Uterus (tissue), 2 donors: Measurements from ENCODE around the gene DNASE1L2.
A peak's percentile ranks its signal among the peaks of the same experiment; 100 is the strongest.

Source experiments
- POLR2A ChIP-seq, 2 donors: fragments of 450-650 bp; IDR thresholded peaks; one replicate each; pipeline ENCODE4 v1.6.1; 2016; ENCODE audit warnings: antibody characterized with exemption in 2 of 2, mild to moderate bottlenecking in 1 of 2, moderate library complexity in 1 of 2
- TF ChIP-seq, protein P1 (sequence below), 4 experiments: fragments of 200-600 bp in 2 of 4; fragments of 450-650 bp in 2 of 4; sonication (generic) in 2 of 4; IDR thresholded peaks; one replicate each; pipeline ENCODE4 v1.5.1; 2016 to 2019; ENCODE audit warnings: antibody characterized with exemption in 4 of 4, mild to moderate bottlenecking in 2 of 4, moderate library complexity in 1 of 4

DNA sequence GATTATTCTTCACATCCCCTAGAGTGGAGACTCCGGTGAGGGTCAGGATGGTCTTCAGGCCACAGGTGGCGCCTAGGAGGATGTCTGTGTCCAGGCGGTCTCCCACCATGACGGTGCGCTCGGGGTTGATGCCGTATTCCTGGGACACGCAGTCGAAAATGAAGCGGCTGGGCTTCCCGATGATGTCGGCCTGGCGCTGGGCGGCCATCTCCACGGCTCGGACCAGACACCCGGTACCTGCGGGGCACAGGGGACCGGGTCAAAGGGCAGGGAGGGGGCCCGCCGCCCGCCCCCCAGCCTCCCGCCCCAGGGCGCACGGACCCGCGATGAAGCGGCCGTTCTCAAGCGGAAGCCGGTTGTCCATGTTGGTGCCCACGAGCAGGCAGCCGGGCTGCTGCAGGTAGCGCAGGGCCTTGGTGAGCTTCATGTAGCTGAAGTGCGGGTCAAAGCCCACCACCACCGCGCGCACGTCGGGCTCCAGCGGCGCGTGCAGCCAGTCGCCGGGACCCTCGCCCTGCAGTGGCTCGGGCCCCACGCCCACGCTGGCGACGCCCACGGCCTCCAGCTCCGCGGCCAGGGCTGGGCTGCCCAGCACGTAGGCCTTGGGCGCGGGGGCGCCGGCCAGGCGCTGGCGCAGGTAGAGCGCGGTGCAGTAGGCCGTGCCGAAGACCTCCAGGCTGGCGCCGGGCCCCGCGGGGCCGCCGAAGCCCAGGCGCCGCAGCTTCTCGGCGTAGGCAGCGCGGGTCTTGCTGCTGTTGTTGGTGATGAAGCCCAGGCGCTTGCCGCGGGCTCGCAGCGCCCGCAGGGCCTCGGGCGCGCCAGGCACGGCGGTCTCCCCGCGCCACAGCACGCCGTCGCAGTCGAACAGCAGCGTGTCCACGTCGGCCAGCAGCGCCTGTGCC lies 22.2 kb upstream of the DNASE1L2 start:
- peak in 1 of 2 donors; percentile 30 for TF ChIP-seq POLR2A (IDR thresholded peaks at IDR 0.05)
- TF ChIP-seq, protein P1, sequence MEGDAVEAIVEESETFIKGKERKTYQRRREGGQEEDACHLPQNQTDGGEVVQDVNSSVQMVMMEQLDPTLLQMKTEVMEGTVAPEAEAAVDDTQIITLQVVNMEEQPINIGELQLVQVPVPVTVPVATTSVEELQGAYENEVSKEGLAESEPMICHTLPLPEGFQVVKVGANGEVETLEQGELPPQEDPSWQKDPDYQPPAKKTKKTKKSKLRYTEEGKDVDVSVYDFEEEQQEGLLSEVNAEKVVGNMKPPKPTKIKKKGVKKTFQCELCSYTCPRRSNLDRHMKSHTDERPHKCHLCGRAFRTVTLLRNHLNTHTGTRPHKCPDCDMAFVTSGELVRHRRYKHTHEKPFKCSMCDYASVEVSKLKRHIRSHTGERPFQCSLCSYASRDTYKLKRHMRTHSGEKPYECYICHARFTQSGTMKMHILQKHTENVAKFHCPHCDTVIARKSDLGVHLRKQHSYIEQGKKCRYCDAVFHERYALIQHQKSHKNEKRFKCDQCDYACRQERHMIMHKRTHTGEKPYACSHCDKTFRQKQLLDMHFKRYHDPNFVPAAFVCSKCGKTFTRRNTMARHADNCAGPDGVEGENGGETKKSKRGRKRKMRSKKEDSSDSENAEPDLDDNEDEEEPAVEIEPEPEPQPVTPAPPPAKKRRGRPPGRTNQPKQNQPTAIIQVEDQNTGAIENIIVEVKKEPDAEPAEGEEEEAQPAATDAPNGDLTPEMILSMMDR (IDR thresholded peaks at IDR 0.05): no peak
